GM12878 (cell line): ENCODE results near the gene DNTT. TPM values are rescaled to one million over a fixed set of nuclear protein-coding genes. Genes with fewer than 3 reads are reported as not detected.

Experiments
- ATAC-seq: fragments of 200-7000 bp; cut with Tn5 transposase; 3 replicates; pipeline ENCODE4 v1.9.1; 2020; ENCODE audit warnings: mild to moderate bottlenecking, moderate library complexity
- BruUV-seq: library from RNA; stranded (reverse); fragments of 400-500 nt; replicated peaks from 2 replicates; lab custom pipeline; 2021; lab: Mats Ljungman, UMichigan
- CTCF ChIA-PET: fragments of 300-600 bp; sonication (Branson Sonifier 250); formaldehyde crosslinking; extraction: SDS; loops from one replicate; lab custom pipeline; 2021; ENCODE audit warnings: inconsistent platforms; lab: Yijun Ruan, JAX
- POLR2A ChIA-PET: fragments of 350-600 bp; formaldehyde crosslinking; extraction: SDS; loops from one replicate; lab custom pipeline; 2021; ENCODE audit warnings: inconsistent platforms; lab: Charles Lee
- RAD21 ChIA-PET: fragments of 300-600 bp; sonication (Branson Sonifier 250); formaldehyde crosslinking; loops from one replicate; lab custom pipeline; 2023; ENCODE audit warnings: antibody characterized with exemption; ENCODE audit not compliant: unreplicated experiment; lab: Charles Lee
- SMC1A ChIA-PET: fragments of 300-600 bp; sonication (Branson Sonifier 250); formaldehyde crosslinking; loops from one replicate; lab custom pipeline; 2023; ENCODE audit not compliant: unreplicated experiment, uncharacterized antibody; lab: Charles Lee
- DNase-seq: peaks from one replicate; pipeline ENCODE4 v3.0.0-alpha.2; 2011; ENCODE audit warnings: low read depth, low spot score
- FAIRE-seq: peaks from 3 replicates; lab custom pipeline; 2011; peaks lifted over from hg19 to GRCh38; lab: Jason Lieb, UNC
- H2AFZ ChIP-seq: 2 replicates; pipeline ENCODE4 v1.6.0; 2011; ENCODE audit warnings: low read depth, low read length, control low read depth; ENCODE audit not compliant: control insufficient read depth
- H3K27ac ChIP-seq: 2 replicates; pipeline ENCODE4 v1.5.1; 2011; ENCODE audit warnings: control low read depth; ENCODE audit not compliant: control insufficient read depth, insufficient read depth
- H3K27me3 ChIP-seq, 2 experiments: replicated peaks in 1 of 2; 2 replicates each; pipeline versions ENCODE4 v1.6.0 to v1.6.1; 2011; ENCODE audit warnings: low read length in 1 of 2; ENCODE audit not compliant: control insufficient read depth in 2 of 2, insufficient read depth in 2 of 2
- H3K36me3 ChIP-seq, 2 experiments: 2 replicates each; pipeline ENCODE4 v1.5.1; 2011; ENCODE audit warnings: low read length in 1 of 2; ENCODE audit not compliant: control insufficient read depth in 2 of 2, insufficient read depth in 2 of 2
- H3K4me1 ChIP-seq: 2 replicates; pipeline ENCODE4 v1.6.1; 2011; ENCODE audit warnings: mild to moderate bottlenecking, low read length, moderate library complexity, mixed read lengths; ENCODE audit not compliant: control insufficient read depth, insufficient read depth
- H3K4me2 ChIP-seq: 2 replicates; pipeline ENCODE4 v1.6.0; 2011; ENCODE audit warnings: control low read depth; ENCODE audit not compliant: control insufficient read depth, insufficient read depth
- H3K4me3 ChIP-seq: fragments of 200-600 bp; sonication (generic); 2 replicates; pipeline ENCODE4 v1.5.1; 2016
- H3K79me2 ChIP-seq: 2 replicates; pipeline ENCODE4 v1.6.0; 2011; ENCODE audit warnings: low read length; ENCODE audit not compliant: control insufficient read depth, insufficient read depth
- H3K9ac ChIP-seq: 2 replicates; pipeline ENCODE4 v1.8.0; 2011; ENCODE audit warnings: low read length, control low read depth, mixed read lengths; ENCODE audit not compliant: control insufficient read depth, insufficient read depth
- H3K9me3 ChIP-seq: replicated peaks from 3 replicates; pipeline ENCODE4 v1.5.1; 2011; ENCODE audit warnings: mild to moderate bottlenecking, low read length; ENCODE audit not compliant: control insufficient read depth, insufficient read depth
- H4K20me1 ChIP-seq: 2 replicates; pipeline ENCODE4 v1.6.0; 2011; ENCODE audit not compliant: control insufficient read depth, insufficient read depth
- E4F1 ChIP-seq: fragments of 450-650 bp; IDR thresholded peaks from 2 replicates; pipeline ENCODE4 v1.6.1; 2018; ENCODE audit warnings: borderline replicate concordance, mild to moderate bottlenecking; ENCODE audit not compliant: partially characterized antibody
- FOXK2 ChIP-seq: fragments of 450-650 bp; IDR thresholded peaks from 2 replicates; pipeline ENCODE4 v1.6.1; 2017; ENCODE audit warnings: mild to moderate bottlenecking, moderate library complexity
- JUNB ChIP-seq: IDR thresholded peaks from 2 replicates; pipeline ENCODE4 v1.6.1; 2016; ENCODE audit warnings: antibody characterized with exemption, mild to moderate bottlenecking
- MAX ChIP-seq: IDR thresholded peaks from 2 replicates; pipeline ENCODE4 v1.6.1; 2012; ENCODE audit warnings: low read depth, low read length, improper control_type of control experiment
- MTA2 ChIP-seq: fragments of 450-650 bp; IDR thresholded peaks from 2 replicates; pipeline ENCODE4 v1.6.1; 2016; ENCODE audit warnings: low read depth, mild to moderate bottlenecking, moderate library complexity
- MYB ChIP-seq: fragments of 150-350 bp; IDR thresholded peaks from 2 replicates; pipeline ENCODE4 v1.6.1; 2014; ENCODE audit warnings: mild to moderate bottlenecking, low read depth, low read length, borderline replicate concordance
- NFIC ChIP-seq: IDR thresholded peaks from 2 replicates; pipeline ENCODE4 v1.6.1; 2012; ENCODE audit warnings: low read depth, mild to moderate bottlenecking, inconsistent platforms, low read length, moderate library complexity
- PBX3 ChIP-seq: IDR thresholded peaks from 2 replicates; pipeline ENCODE4 v1.6.1; 2011; ENCODE audit warnings: mild to moderate bottlenecking, low read depth, low read length, moderate library complexity; ENCODE audit not compliant: insufficient replicate concordance
- PKNOX1 ChIP-seq: fragments of 450-650 bp; IDR thresholded peaks from 2 replicates; pipeline ENCODE4 v1.6.1; 2016; ENCODE audit warnings: mild to moderate bottlenecking
- POLR2AphosphoS5 ChIP-seq: IDR thresholded peaks from 2 replicates; pipeline ENCODE4 v1.6.1; 2011; ENCODE audit warnings: mild to moderate bottlenecking, low read length, inconsistent platforms
- RUNX3 ChIP-seq: IDR thresholded peaks from 2 replicates; pipeline ENCODE4 v1.6.1; 2012; ENCODE audit warnings: low read length, inconsistent platforms
- SMARCA5 ChIP-seq: fragments of 450-650 bp; IDR thresholded peaks from 2 replicates; pipeline ENCODE4 v1.6.1; 2017; ENCODE audit warnings: mild to moderate bottlenecking
- SREBF2 ChIP-seq: IDR thresholded peaks from 2 replicates; pipeline ENCODE4 v1.6.1; 2012; ENCODE audit warnings: mild to moderate bottlenecking, low read length
- SUPT20H ChIP-seq: IDR thresholded peaks from 2 replicates; pipeline ENCODE4 v1.6.1; 2011; ENCODE audit warnings: low read depth, mild to moderate bottlenecking, low read length, moderate library complexity, borderline replicate concordance; ENCODE audit not compliant: control insufficient read depth
- TBL1XR1 ChIP-seq: IDR thresholded peaks from 2 replicates; pipeline ENCODE4 v1.6.1; 2012; ENCODE audit warnings: low read depth, low read length, improper control_type of control experiment
- TCF12 ChIP-seq: IDR thresholded peaks from 2 replicates; pipeline ENCODE4 v1.6.1; 2011; ENCODE audit warnings: low read depth, mild to moderate bottlenecking, low read length
- TCF3 ChIP-seq: IDR thresholded peaks from 2 replicates; pipeline ENCODE4 v1.6.1; 2012; ENCODE audit warnings: low read depth, mild to moderate bottlenecking, low read length, borderline replicate concordance; ENCODE audit not compliant: insufficient read depth
- ZNF622 ChIP-seq: fragments of 450-650 bp; IDR thresholded peaks from 2 replicates; pipeline ENCODE4 v1.6.1; 2017; ENCODE audit warnings: mild to moderate bottlenecking, inconsistent platforms
- ZZZ3 ChIP-seq: IDR thresholded peaks from 2 replicates; pipeline ENCODE4 v1.6.1; 2011; ENCODE audit warnings: low read depth; ENCODE audit not compliant: control insufficient read depth, insufficient read length
- WGBS: methylation state at CpG from one replicate; pipeline ENCODE4 v1.1.6; 2016; ENCODE audit warnings: low lambda C conversion rate; ENCODE audit not compliant: insufficient replicate concordance, insufficient coverage; ENCODE audit errors: missing lambda C conversion rate; 5-methylcytosine and 5-hydroxymethylcytosine counted together
- in situ Hi-C: fragments of 300-500 bp; cut with MboI; formaldehyde crosslinking; loops from 9 replicates; pipeline ENCODE4 v1.14.3; 2018; ENCODE audit warnings: mixed read lengths
- intact Hi-C: fragments of 100-400 bp; cut with micrococcal nuclease; formaldehyde crosslinking; loops from one replicate; pipeline ENCODE4 v1.14.2; 2022; ENCODE audit not compliant: unreplicated experiment
- polyA plus RNA-seq, 11 experiments: library from polyadenylated mRNA; depleted of rRNA in 4 of 11; unstranded in 6 of 11; stranded (reverse) in 5 of 11; fragments of >200 nt; fragmentation: Nextera tagmentation in 4 of 11; fragmentation: Illumina TruSeq in 1 of 11; extraction: Ambion mirVana in 4 of 11; extraction: Trizol in 1 of 11; gene quantifications; 1 replicate in 1 of 11; 2 replicates in 10 of 11; pipeline versions ENCODE4 v1.2.1 to v1.2.3, GENCODE V29; 2011 to 2016; ENCODE audit warnings: inconsistent platforms in 2 of 11, missing spikeins in 2 of 11, low read depth in 1 of 11
- total RNA-seq, 4 experiments: library from RNA; depleted of rRNA in 3 of 4; stranded (reverse); fragments of >200 nt in 3 of 4; fragmentation: Illumina TruSeq in 1 of 4; extraction: Trizol in 1 of 4; gene quantifications; 2 replicates each; pipeline versions ENCODE4 v1.2.1 to v1.2.3, GENCODE V29; 2013 to 2021

The DNTT gene
- total and polyA plus RNA-seq, 10 of the 15 experiments (the other 5 are each of a cell fraction or from before 2014, with no cell fraction given), result 0.06 to 0.13 (median 0.09) TPM; not detected in 5

GRCh38 chr10:96283351-96283750, 20.9 kb upstream of the DNTT start:
- in situ Hi-C loops (no loop called here), intact Hi-C loops (no loop called here)
- H3K36me3 ChIP-seq, result no peaks in the 10 kb centered on the region
- no peak for ATAC-seq
- ChIA-PET POLR2A (no interaction called here), SMC1A (interaction anchor here (2.0 to 6.1 kb wide), 2 partner anchors 11 to 39 kb away, joined by 6 to 305 read pairs; partner anchors contain the start of gene BLNK), RAD21 (interaction anchor here (1.1 to 5.1 kb wide), 2 partner anchors 8 to 53 kb away, joined by 3 to 66 read pairs; no protein-coding TSS in a partner anchor), CTCF (interaction anchor here (1.4 to 5.3 kb wide), 2 partner anchors 10 to 53 kb away, joined by 3 to 102 read pairs; partner anchors contain the start of gene BLNK)
- no peaks in the 10 kb centered on the region for H3K27me3 ChIP-seq
- no peak overlapping the region for H3K27ac ChIP-seq
- FAIRE-seq, result no peak
- no peaks in the 10 kb centered on the region for H4K20me1 ChIP-seq
- no peaks in the 10 kb centered on the region; the same call in 2 of the 3 replicates for H3K9me3 ChIP-seq
- TF ChIP-seq E4F1 (no peak), TBL1XR1 (no peak), MYB (no peak), ZZZ3 (no peak), TCF3 (no peak), JUNB (no peak), TCF12 (no peak), SMARCA5 (no peak), POLR2AphosphoS5 (no peak), PKNOX1 (no peak), PBX3 (no peak), MAX (no peak), SREBF2 (no peak), SUPT20H (no peak), MTA2 (no peak), RUNX3 (no peak), FOXK2 (no peak), ZNF622 (no peak), NFIC (no peak)
- H3K4me3 ChIP-seq, result no peak overlapping the region
- no peak overlapping the region for H3K9ac ChIP-seq
- H3K4me2 ChIP-seq, result no peak overlapping the region
- DNase-seq, result no peak
- H3K79me2 ChIP-seq, result peaks cover 3% of the 10 kb centered on the region; the same call in 1 of the 2 replicates
- H3K4me1 ChIP-seq, result peaks cover 21% of the 10 kb centered on the region
- no TSS peak for BruUV-seq
- no peak overlapping the region for H2AFZ ChIP-seq
- 48% methylated on average over 2 of the region's 2 CpGs for WGBS
